H9 (cell line): ENCODE results near the gene RETSAT. TPM values are rescaled to one million over a fixed set of nuclear protein-coding genes. Genes with fewer than 3 reads are reported as not detected.
A peak's percentile ranks its signal among the peaks of the same experiment; 100 is the strongest.

ENCODE experiments used
- DNase-seq: peaks from one replicate; pipeline ENCODE4 v3.0.0-alpha.2; 2017
- H2AFZ ChIP-seq: one replicate; pipeline ENCODE4 v1.6.1; 2013; ENCODE audit warnings: mild to moderate bottlenecking, low read length, control low read depth, moderate library complexity
- H2AK5ac ChIP-seq: 2 replicates; pipeline ENCODE4 v1.6.1; 2013; ENCODE audit warnings: low read length, control low read depth, mixed read lengths; ENCODE audit not compliant: insufficient read length
- H2BK120ac ChIP-seq: one replicate; pipeline ENCODE4 v1.6.1; 2013; ENCODE audit warnings: low read depth, mild to moderate bottlenecking, low read length, control low read depth, inconsistent platforms; ENCODE audit not compliant: poor library complexity, severe bottlenecking
- H2BK12ac ChIP-seq: 2 replicates; pipeline ENCODE4 v1.6.1; 2013; ENCODE audit warnings: low read length, control low read depth, mixed read lengths, low read depth; ENCODE audit not compliant: insufficient read length
- H2BK15ac ChIP-seq: 2 replicates; pipeline ENCODE4 v1.6.1; 2013; ENCODE audit warnings: low read depth, low read length, control low read depth
- H2BK20ac ChIP-seq: one replicate; pipeline ENCODE4 v1.6.1; 2013; ENCODE audit warnings: low read depth, mild to moderate bottlenecking, low read length, control low read depth, inconsistent platforms; ENCODE audit not compliant: poor library complexity, severe bottlenecking
- H2BK5ac ChIP-seq: 2 replicates; pipeline ENCODE4 v1.6.1; 2013; ENCODE audit warnings: low read length, control low read depth, mixed read lengths; ENCODE audit not compliant: insufficient read length
- H3K14ac ChIP-seq: 2 replicates; pipeline ENCODE4 v1.6.1; 2013; ENCODE audit warnings: low read length, control low read depth; ENCODE audit not compliant: insufficient read depth
- H3K18ac ChIP-seq: 2 replicates; pipeline ENCODE4 v1.6.1; 2013; ENCODE audit warnings: low read depth, mild to moderate bottlenecking, mixed read lengths, low read length, control low read depth; ENCODE audit not compliant: insufficient read length
- H3K23ac ChIP-seq: 2 replicates; pipeline ENCODE4 v1.6.1; 2013; ENCODE audit warnings: low read length, control low read depth, mixed read lengths, low read depth; ENCODE audit not compliant: insufficient read length
- H3K23me2 ChIP-seq: 2 replicates; pipeline ENCODE4 v1.6.1; 2013; ENCODE audit warnings: low read depth, mild to moderate bottlenecking, mixed read lengths, low read length, control low read depth; ENCODE audit not compliant: insufficient read length, poor library complexity, severe bottlenecking
- H3K27ac ChIP-seq: 2 replicates; pipeline ENCODE4 v1.5.1; 2013; ENCODE audit warnings: low read length, control low read depth, mixed read lengths, low read depth; ENCODE audit not compliant: insufficient read length
- H3K27me3 ChIP-seq: 2 replicates; pipeline ENCODE4 v1.6.1; 2013; ENCODE audit warnings: low read length, control low read depth, inconsistent platforms; ENCODE audit not compliant: insufficient read depth
- H3K4ac ChIP-seq: 2 replicates; pipeline ENCODE4 v1.6.1; 2013; ENCODE audit warnings: low read depth, mild to moderate bottlenecking, control low read depth, inconsistent platforms, low read length, moderate library complexity
- H3K4me1 ChIP-seq: 2 replicates; pipeline ENCODE4 v1.6.1; 2013; ENCODE audit warnings: low read length, control low read depth, inconsistent platforms; ENCODE audit not compliant: insufficient read depth
- H3K4me2 ChIP-seq: 2 replicates; pipeline ENCODE4 v1.6.1; 2013; ENCODE audit warnings: low read length, control low read depth, mixed read lengths; ENCODE audit not compliant: insufficient read length, insufficient read depth
- H3K56ac ChIP-seq: 2 replicates; pipeline ENCODE4 v1.6.1; 2013; ENCODE audit warnings: low read depth, mild to moderate bottlenecking, mixed read lengths, low read length, control low read depth; ENCODE audit not compliant: insufficient read length
- H3K79me1 ChIP-seq: 2 replicates; pipeline ENCODE4 v1.6.1; 2013; ENCODE audit warnings: low read depth, mild to moderate bottlenecking, moderate library complexity, low read length, control low read depth, inconsistent platforms; ENCODE audit not compliant: insufficient read depth, poor library complexity, severe bottlenecking
- H3K79me2 ChIP-seq: 2 replicates; pipeline ENCODE4 v1.6.1; 2013; ENCODE audit warnings: low read length, control low read depth, inconsistent platforms; ENCODE audit not compliant: insufficient read depth
- H3K9ac ChIP-seq: 2 replicates; pipeline ENCODE4 v1.6.1; 2013; ENCODE audit warnings: low read length, control low read depth, mixed read lengths; ENCODE audit not compliant: insufficient read length; ENCODE audit errors: extremely low read depth
- H3K9me3 ChIP-seq: one replicate; pipeline ENCODE4 v1.6.1; 2013; ENCODE audit warnings: low read depth, low read length, inconsistent platforms; ENCODE audit not compliant: control insufficient read depth
- H3T11ph ChIP-seq: one replicate; pipeline ENCODE4 v1.6.1; 2013; ENCODE audit warnings: mild to moderate bottlenecking, low read length, control low read depth, inconsistent platforms
- H4K20me1 ChIP-seq: one replicate; pipeline ENCODE4 v1.6.1; 2013; ENCODE audit not compliant: control insufficient read depth, insufficient read length, insufficient read depth
- H4K5ac ChIP-seq: 2 replicates; pipeline ENCODE4 v1.6.1; 2013; ENCODE audit warnings: low read depth, mild to moderate bottlenecking, mixed read lengths, low read length, control low read depth; ENCODE audit not compliant: insufficient read length
- H4K8ac ChIP-seq: replicated peaks from 2 replicates; pipeline ENCODE4 v1.6.1; 2013; ENCODE audit warnings: low read length, control low read depth, mixed read lengths, low read depth; ENCODE audit not compliant: insufficient read length
- H4K91ac ChIP-seq: 2 replicates; pipeline ENCODE4 v1.6.1; 2013; ENCODE audit warnings: low read depth, mild to moderate bottlenecking, moderate library complexity, mixed read lengths, low read length, control low read depth; ENCODE audit not compliant: insufficient read length
- H3K27ac Mint-ChIP-seq, 3 experiments: 2 replicates in 2 of 3; 3 replicates in 1 of 3; pipeline ENCODE4 v1.8.0; 2020 to 2021; ENCODE audit warnings: mixed read lengths in 3 of 3, mild to moderate bottlenecking in 1 of 3, moderate library complexity in 1 of 3
- H3K27me3 Mint-ChIP-seq: 2 replicates; pipeline ENCODE4 v1.8.0; 2021; ENCODE audit warnings: low read depth, mild to moderate bottlenecking, moderate library complexity, mixed read lengths
- H3K36me3 Mint-ChIP-seq, 3 experiments: 2 replicates in 2 of 3; 3 replicates in 1 of 3; pipeline ENCODE4 v1.8.0; 2020 to 2021; ENCODE audit warnings: low read depth in 3 of 3, mixed read lengths in 3 of 3; ENCODE audit not compliant: insufficient read depth in 1 of 3
- H3K4me1 Mint-ChIP-seq, 2 experiments: 2 replicates each; pipeline ENCODE4 v1.8.0; 2020; ENCODE audit warnings: mixed read lengths in 2 of 2
- H3K4me3 Mint-ChIP-seq, 2 experiments: 2 replicates in 1 of 2; 3 replicates in 1 of 2; pipeline ENCODE4 v1.8.0; 2020 to 2021; ENCODE audit warnings: mild to moderate bottlenecking in 2 of 2, mixed read lengths in 2 of 2, moderate library complexity in 1 of 2
- H3K9me3 Mint-ChIP-seq, 2 experiments: 2 replicates in 1 of 2; 3 replicates in 1 of 2; pipeline ENCODE4 v1.8.0; 2020; ENCODE audit warnings: mild to moderate bottlenecking in 2 of 2, mixed read lengths in 2 of 2, moderate library complexity in 1 of 2
- WGBS: extraction: QIAGEN DNeasy Blood & Tissue Kit; methylation state at CpG from one replicate; pipeline ENCODE4 v1.1.7; 2013; ENCODE audit warnings: missing lambda C conversion rate, low lambda C conversion rate, mixed read lengths; ENCODE audit not compliant: insufficient read length; ENCODE audit errors: extremely low coverage; 5-methylcytosine and 5-hydroxymethylcytosine counted together
- total RNA-seq: library from RNA; stranded (reverse); gene quantifications from 2 replicates; pipeline ENCODE4 v1.2.1, GENCODE V29; 2021
- TF ChIP-seq, protein P1 (sequence below): fragments of 200-600 bp; sonication (generic); conservative IDR thresholded peaks from 3 replicates; pipeline ENCODE4 v1.8.0; 2021; ENCODE audit warnings: antibody characterized with exemption, mild to moderate bottlenecking

The RETSAT gene
- total RNA-seq, 1 experiment from 2014 or later, result 16.7 TPM

- Histone ChIP-seq H2BK5ac (no peak overlapping the region), H4K8ac (no peak overlapping the region), H3K9me3 (no peaks in the 10 kb centered on the region), H2BK20ac (no peak overlapping the region), H3K23me2 (peaks cover 12% of the 10 kb centered on the region), H3K27ac (no peak overlapping the region), H2BK120ac (no peak overlapping the region), H3K4ac (no peak overlapping the region), H3T11ph (no peak overlapping the region), H4K20me1 (no peaks in the 10 kb centered on the region), H3K23ac (no peak overlapping the region), H3K18ac (no peak overlapping the region), H2AK5ac (no peak overlapping the region), H3K4me1 (no peaks in the 10 kb centered on the region), H2BK12ac (no peak overlapping the region), H3K14ac (no peak overlapping the region), H2AFZ (no peak overlapping the region), H3K79me1 (no peaks in the 10 kb centered on the region), H3K27me3 (no peaks in the 10 kb centered on the region), H4K91ac (no peak overlapping the region), H3K9ac (no peak overlapping the region), H2BK15ac (no peak overlapping the region), H3K56ac (no peak overlapping the region), H4K5ac (no peak overlapping the region), H3K79me2 (no peaks in the 10 kb centered on the region), H3K4me2 (peak overlapping the region; percentile 89)
- WGBS, result no CpG with 5 or more reads among the region's 3 CpGs
- Mint-ChIP-seq H3K4me1 (peaks cover 5 to 12% of the 10 kb centered on the region in 2 experiments; a peak in 3 of 4 replicates), H3K27ac (no peak overlapping the region), H3K27me3 (no peaks in the 10 kb centered on the region), H3K9me3 (no peaks in the 10 kb centered on the region), H3K4me3 (peak overlapping the region; percentile 91 to 99), H3K36me3 (peaks cover 6 to 20% (median 6%) of the 10 kb centered on the region in 3 experiments; a peak in 6 of 7 replicates)
- TF ChIP-seq, protein P1, sequence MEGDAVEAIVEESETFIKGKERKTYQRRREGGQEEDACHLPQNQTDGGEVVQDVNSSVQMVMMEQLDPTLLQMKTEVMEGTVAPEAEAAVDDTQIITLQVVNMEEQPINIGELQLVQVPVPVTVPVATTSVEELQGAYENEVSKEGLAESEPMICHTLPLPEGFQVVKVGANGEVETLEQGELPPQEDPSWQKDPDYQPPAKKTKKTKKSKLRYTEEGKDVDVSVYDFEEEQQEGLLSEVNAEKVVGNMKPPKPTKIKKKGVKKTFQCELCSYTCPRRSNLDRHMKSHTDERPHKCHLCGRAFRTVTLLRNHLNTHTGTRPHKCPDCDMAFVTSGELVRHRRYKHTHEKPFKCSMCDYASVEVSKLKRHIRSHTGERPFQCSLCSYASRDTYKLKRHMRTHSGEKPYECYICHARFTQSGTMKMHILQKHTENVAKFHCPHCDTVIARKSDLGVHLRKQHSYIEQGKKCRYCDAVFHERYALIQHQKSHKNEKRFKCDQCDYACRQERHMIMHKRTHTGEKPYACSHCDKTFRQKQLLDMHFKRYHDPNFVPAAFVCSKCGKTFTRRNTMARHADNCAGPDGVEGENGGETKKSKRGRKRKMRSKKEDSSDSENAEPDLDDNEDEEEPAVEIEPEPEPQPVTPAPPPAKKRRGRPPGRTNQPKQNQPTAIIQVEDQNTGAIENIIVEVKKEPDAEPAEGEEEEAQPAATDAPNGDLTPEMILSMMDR, result no peak
- DNase-seq, result no peak
These were observed 1.2 kb upstream of the RETSAT start for GRCh38 chr2:85355521-85355920.
